HK-2 (cell line): Measurements from ENCODE around the gene SNX5.

Experiments
- DNase-seq: peaks from one replicate; pipeline ENCODE4 v3.0.0-alpha.2; 2018; ENCODE audit not compliant: unreplicated experiment

SNX5 gene

GRCh38 chr20:17968366-17969277, at the start of gene SNX5, which contains the start of gene MGME1:
SNX5 (minus strand) TSS chr20:17968794; CDS start chr20:17968425, 369 bp downstream.
MGME1 (plus strand) TSS chr20:17969018; CDS start chr20:17969860, 842 bp downstream.
- DNase-seq, result peak; percentile 100

- DNase-seq, result no peak
Measured at GRCh38 chr20:18018100-18018499, 49.5 kb upstream of the SNX5 start.

- no peak for DNase-seq
Measured at GRCh38 chr20:18016772-18017171, 48.2 kb upstream of the SNX5 start.

- DNase-seq, result no peak
Measured at GRCh38 chr20:18014411-18014810, 45.8 kb upstream of the SNX5 start.

GRCh38 chr20:18012901-18013300, 44.3 kb upstream of the SNX5 start:
- DNase-seq, result no peak

- no peak for DNase-seq
Measured at GRCh38 chr20:18011951-18012645, 43.5 kb upstream of the SNX5 start.

- no peak for DNase-seq
Measured at GRCh38 chr20:18011482-18011881, 42.9 kb upstream of the SNX5 start.

GRCh38 chr20:18009116-18009515, 40.5 kb upstream of the SNX5 start:
- DNase-seq, result no peak

GRCh38 chr20:18007534-18008292, 39.1 kb upstream of the SNX5 start:
- no peak for DNase-seq

- no peak for DNase-seq
Measured at GRCh38 chr20:18006684-18007083, 38.1 kb upstream of the SNX5 start.

- no peak for DNase-seq
Measured at GRCh38 chr20:18005990-18006364, 37.4 kb upstream of the SNX5 start.

GRCh38 chr20:18005170-18005989, 36.8 kb upstream of the SNX5 start:
- no peak for DNase-seq

GRCh38 chr20:18004384-18005031, 35.9 kb upstream of the SNX5 start:
- DNase-seq, result no peak

- DNase-seq, result no peak
Measured at GRCh38 chr20:18003897-18004296, 35.3 kb upstream of the SNX5 start.

- peak; percentile 28 for DNase-seq
Measured at GRCh38 chr20:18001131-18001921, 32.7 kb upstream of the SNX5 start.

GRCh38 chr20:17999566-17999965, 31.0 kb upstream of the SNX5 start:
- no peak for DNase-seq

- DNase-seq, result no peak
Measured at GRCh38 chr20:17998446-17998845, 29.9 kb upstream of the SNX5 start.

- DNase-seq, result peak; percentile 20
Measured at GRCh38 chr20:17995967-17996819, 27.6 kb upstream of the SNX5 start.

GRCh38 chr20:17993546-17993945, 25.0 kb upstream of the SNX5 start:
- DNase-seq, result no peak
